Liver (tissue), 9 donors: Measurements from ENCODE around the gene PANK1. TPM values are rescaled to one million over a fixed set of nuclear protein-coding genes. Genes with fewer than 3 reads are reported as not detected.

Experiments used
- DNase-seq: peaks from one replicate; pipeline ENCODE4 v3.0.0-alpha.2; 2017; ENCODE audit warnings: low spot score
- H3K27ac ChIP-seq, 2 donors: one replicate each; pipeline ENCODE4 v1.7.0; 2013; ENCODE audit warnings: inconsistent platforms in 2 of 2, low read length in 2 of 2, control low read depth in 1 of 2, low read depth in 1 of 2, mild to moderate bottlenecking in 1 of 2
- H3K27me3 ChIP-seq, 4 donors: one replicate each; pipeline versions ENCODE4 v1.6.1 to v1.7.0; 2013; ENCODE audit warnings: low read length in 3 of 4, inconsistent platforms in 1 of 4, mild to moderate bottlenecking in 1 of 4, moderate library complexity in 1 of 4; ENCODE audit not compliant: control insufficient read depth in 4 of 4, insufficient read depth in 4 of 4
- H3K36me3 ChIP-seq, 4 donors: one replicate each; pipeline versions ENCODE4 v1.6.1 to v1.7.0; 2013; ENCODE audit warnings: low read length in 3 of 4, mild to moderate bottlenecking in 3 of 4, low read depth in 1 of 4, moderate library complexity in 1 of 4; ENCODE audit not compliant: control insufficient read depth in 4 of 4, insufficient read depth in 3 of 4
- H3K4me1 ChIP-seq, 4 donors: one replicate each; pipeline versions ENCODE4 v1.6.1 to v1.7.0; 2013; ENCODE audit warnings: low read length in 3 of 4, mild to moderate bottlenecking in 3 of 4, moderate library complexity in 1 of 4; ENCODE audit not compliant: control insufficient read depth in 4 of 4, insufficient read depth in 4 of 4
- H3K4me3 ChIP-seq, 3 donors: one replicate each; pipeline versions ENCODE4 v1.6.1 to v1.7.0; 2013; ENCODE audit warnings: low read length in 3 of 3, control low read depth in 1 of 3, low read depth in 1 of 3, mild to moderate bottlenecking in 1 of 3
- H3K9ac ChIP-seq, 2 donors: one replicate each; pipeline ENCODE4 v1.7.0; 2013; ENCODE audit warnings: low read length in 2 of 2, mild to moderate bottlenecking in 2 of 2, moderate library complexity in 2 of 2, control low read depth in 1 of 2, low read depth in 1 of 2
- H3K9me3 ChIP-seq, 4 donors: one replicate each; pipeline versions ENCODE4 v1.6.1 to v1.7.0; 2013; ENCODE audit warnings: low read length in 3 of 4; ENCODE audit not compliant: control insufficient read depth in 4 of 4
- EGR1 ChIP-seq, 2 donors: IDR thresholded peaks; 2 replicates each; pipeline ENCODE4 v1.6.1; 2016 to 2018; ENCODE audit warnings: antibody characterized with exemption in 2 of 2, low read depth in 2 of 2
- GABPA ChIP-seq, 2 donors: IDR thresholded peaks in 1 of 2; conservative IDR thresholded peaks in 1 of 2; 2 replicates each; pipeline ENCODE4 v1.6.1; 2016; ENCODE audit warnings: antibody characterized with exemption in 2 of 2, mild to moderate bottlenecking in 1 of 2, moderate library complexity in 1 of 2
- HNF4G ChIP-seq: IDR thresholded peaks from 2 replicates; pipeline ENCODE4 v1.6.1; 2016; ENCODE audit warnings: antibody characterized with exemption
- MAX ChIP-seq: IDR thresholded peaks from 2 replicates; pipeline ENCODE4 v1.6.1; 2016; ENCODE audit warnings: antibody characterized with exemption
- RAD21 ChIP-seq, 2 donors: IDR thresholded peaks; 2 replicates each; pipeline ENCODE4 v1.6.1; 2016; ENCODE audit warnings: antibody characterized with exemption in 2 of 2, mild to moderate bottlenecking in 2 of 2
- REST ChIP-seq: IDR thresholded peaks from 2 replicates; pipeline ENCODE4 v1.6.1; 2016; ENCODE audit warnings: antibody characterized with exemption, mild to moderate bottlenecking
- RXRA ChIP-seq, 2 donors: IDR thresholded peaks; 2 replicates each; pipeline ENCODE4 v1.6.1; 2017 to 2018; ENCODE audit warnings: antibody characterized with exemption in 2 of 2, mild to moderate bottlenecking in 1 of 2
- SP1 ChIP-seq: IDR thresholded peaks from 2 replicates; pipeline ENCODE4 v1.6.1; 2018; ENCODE audit warnings: antibody characterized with exemption, mild to moderate bottlenecking
- TAF1 ChIP-seq: conservative IDR thresholded peaks from 2 replicates; pipeline ENCODE4 v1.6.1; 2016; ENCODE audit warnings: antibody characterized with exemption, mild to moderate bottlenecking
- YY1 ChIP-seq: IDR thresholded peaks from 2 replicates; pipeline ENCODE4 v1.6.1; 2016; ENCODE audit warnings: antibody characterized with exemption, mild to moderate bottlenecking
- ZBTB33 ChIP-seq: IDR thresholded peaks from 2 replicates; pipeline ENCODE4 v1.6.1; 2016; ENCODE audit warnings: antibody characterized with exemption
- WGBS: extraction: QIAGEN DNeasy Blood & Tissue Kit; methylation state at CpG from one replicate; pipeline ENCODE4 v1.1.7; 2013; 5-methylcytosine and 5-hydroxymethylcytosine counted together
- polyA plus RNA-seq, 2 donors: library from polyadenylated mRNA; stranded (reverse) in 1 of 2; unstranded in 1 of 2; fragments of 200-250 nt in 1 of 2; fragments of >200 nt in 1 of 2; fragmentation: Nextera tagmentation in 1 of 2; extraction: Ambion mirVana in 1 of 2; gene quantifications; one replicate each; pipeline versions ENCODE4 v1.2.1 to v1.2.3, GENCODE V29; 2013 to 2015
- total RNA-seq, 2 donors: library from RNA; depleted of rRNA; stranded (reverse); fragments of >200 nt; gene quantifications; one replicate each; pipeline ENCODE4 v1.2.3, GENCODE V29; 2014
- donor health status: healthy.
- donor health status: healthy.
- donor health status: healthy.
- donor health status: healthy.
- donor health status: healthy.

The PANK1 gene
- total and polyA plus RNA-seq, 4 donors, result 30.0 to 105 (median 44.7) TPM

- no peaks in the 10 kb centered on the region for H3K9me3 ChIP-seq
- no peak overlapping the region for H3K4me3 ChIP-seq
- peaks cover 0 to 9% (median 4%) of the 10 kb centered on the region in 4 donors for H3K4me1 ChIP-seq
- H3K36me3 ChIP-seq, result no peaks in the 10 kb centered on the region
- TF ChIP-seq TAF1, result no peak
- TF ChIP-seq RXRA (IDR thresholded peaks at IDR 0.05), result no peak
- TF ChIP-seq REST, result no peak
- TF ChIP-seq GABPA (IDR thresholded peaks at IDR 0.05 in 1 of 2, conservative IDR thresholded peaks at IDR 0.05 in 1 of 2), result no peak
- TF ChIP-seq RAD21 (IDR thresholded peaks at IDR 0.05), result no peak
- TF ChIP-seq SP1, result no peak
- no peak for TF ChIP-seq HNF4G
- 93% methylated on average over 3 of the region's 3 CpGs for WGBS
- H3K27me3 ChIP-seq, result no peaks in the 10 kb centered on the region
- H3K27ac ChIP-seq, result no peak overlapping the region
- H3K9ac ChIP-seq, result no peak overlapping the region
- no peak for DNase-seq
Measured at GRCh38 chr10:89543841-89544240, 101.2 kb downstream of the PANK1 start.

GRCh38 chr10:89540420-89540949 is 104.6 kb downstream of the PANK1 start:
- no peak for DNase-seq
- 94% methylated on average over 4 of the region's 4 CpGs for WGBS
- Histone ChIP-seq H3K27me3 (no peaks in the 10 kb centered on the region), H3K36me3 (no peaks in the 10 kb centered on the region), H3K9me3 (no peaks in the 10 kb centered on the region), H3K4me3 (no peak overlapping the region), H3K9ac (no peak overlapping the region), H3K27ac (no peak overlapping the region), H3K4me1 (peaks cover 0 to 6% (median 4%) of the 10 kb centered on the region in 4 donors)
- TF ChIP-seq MAX, result no peak
- no peak for TF ChIP-seq HNF4G
- no peak for TF ChIP-seq EGR1 (IDR thresholded peaks at IDR 0.05; ENCODE audit: low read depth in 2 of 2)
- no peak for TF ChIP-seq YY1
- TF ChIP-seq RAD21 (IDR thresholded peaks at IDR 0.05), result no peak

GRCh38 chr10:89537364-89537763 is 107.7 kb downstream of the PANK1 start:
- TF ChIP-seq HNF4G, result no peak
- no peak for TF ChIP-seq SP1
- no peak for TF ChIP-seq EGR1 (IDR thresholded peaks at IDR 0.05; ENCODE audit: low read depth in 2 of 2)
- no peak for TF ChIP-seq TAF1
- no peak for TF ChIP-seq ZBTB33
- no peak for TF ChIP-seq MAX
- H3K4me3 ChIP-seq, result no peak overlapping the region
- 63% methylated on average over 1 of the region's 1 CpG for WGBS
- H3K36me3 ChIP-seq, result no peaks in the 10 kb centered on the region
- no peaks in the 10 kb centered on the region for H3K9me3 ChIP-seq
- H3K27ac ChIP-seq, result no peak overlapping the region
- H3K27me3 ChIP-seq, result no peaks in the 10 kb centered on the region
- no peak overlapping the region for H3K9ac ChIP-seq
- peaks cover 6 to 11% (median 10%) of the 10 kb centered on the region in 4 donors for H3K4me1 ChIP-seq
- no peak for DNase-seq
